GM12878 (cell line): ENCODE data around the gene PRTFDC1. TPM values are rescaled to one million over a fixed set of nuclear protein-coding genes. Genes with fewer than 3 reads are reported as not detected.

Source experiments
- ATAC-seq: fragments of 200-7000 bp; cut with Tn5 transposase; 3 replicates; pipeline ENCODE4 v1.9.1; 2020; ENCODE audit warnings: mild to moderate bottlenecking, moderate library complexity
- BruUV-seq: library from RNA; stranded (reverse); fragments of 400-500 nt; replicated peaks from 2 replicates; lab custom pipeline; 2021; lab: Mats Ljungman, UMichigan
- CTCF ChIA-PET: fragments of 300-600 bp; sonication (Branson Sonifier 250); formaldehyde crosslinking; extraction: SDS; loops from one replicate; lab custom pipeline; 2021; ENCODE audit warnings: inconsistent platforms; lab: Yijun Ruan, JAX
- POLR2A ChIA-PET: fragments of 350-600 bp; formaldehyde crosslinking; extraction: SDS; loops from one replicate; lab custom pipeline; 2021; ENCODE audit warnings: inconsistent platforms; lab: Charles Lee
- RAD21 ChIA-PET: fragments of 300-600 bp; sonication (Branson Sonifier 250); formaldehyde crosslinking; loops from one replicate; lab custom pipeline; 2023; ENCODE audit warnings: antibody characterized with exemption; ENCODE audit not compliant: unreplicated experiment; lab: Charles Lee
- SMC1A ChIA-PET: fragments of 300-600 bp; sonication (Branson Sonifier 250); formaldehyde crosslinking; loops from one replicate; lab custom pipeline; 2023; ENCODE audit not compliant: unreplicated experiment, uncharacterized antibody; lab: Charles Lee
- DNase-seq: peaks from one replicate; pipeline ENCODE4 v3.0.0-alpha.2; 2011; ENCODE audit warnings: low read depth, low spot score
- FAIRE-seq: peaks from 3 replicates; lab custom pipeline; 2011; peaks lifted over from hg19 to GRCh38; lab: Jason Lieb, UNC
- H2AFZ ChIP-seq: 2 replicates; pipeline ENCODE4 v1.6.0; 2011; ENCODE audit warnings: low read depth, low read length, control low read depth; ENCODE audit not compliant: control insufficient read depth
- H3K27ac ChIP-seq: 2 replicates; pipeline ENCODE4 v1.5.1; 2011; ENCODE audit warnings: control low read depth; ENCODE audit not compliant: control insufficient read depth, insufficient read depth
- H3K27me3 ChIP-seq, 2 experiments: replicated peaks in 1 of 2; 2 replicates each; pipeline versions ENCODE4 v1.6.0 to v1.6.1; 2011; ENCODE audit warnings: low read length in 1 of 2; ENCODE audit not compliant: control insufficient read depth in 2 of 2, insufficient read depth in 2 of 2
- H3K36me3 ChIP-seq, 2 experiments: 2 replicates each; pipeline ENCODE4 v1.5.1; 2011; ENCODE audit warnings: low read length in 1 of 2; ENCODE audit not compliant: control insufficient read depth in 2 of 2, insufficient read depth in 2 of 2
- H3K4me1 ChIP-seq: 2 replicates; pipeline ENCODE4 v1.6.1; 2011; ENCODE audit warnings: mild to moderate bottlenecking, low read length, moderate library complexity, mixed read lengths; ENCODE audit not compliant: control insufficient read depth, insufficient read depth
- H3K4me2 ChIP-seq: 2 replicates; pipeline ENCODE4 v1.6.0; 2011; ENCODE audit warnings: control low read depth; ENCODE audit not compliant: control insufficient read depth, insufficient read depth
- H3K4me3 ChIP-seq: fragments of 200-600 bp; sonication (generic); 2 replicates; pipeline ENCODE4 v1.5.1; 2016
- H3K79me2 ChIP-seq: 2 replicates; pipeline ENCODE4 v1.6.0; 2011; ENCODE audit warnings: low read length; ENCODE audit not compliant: control insufficient read depth, insufficient read depth
- H3K9ac ChIP-seq: 2 replicates; pipeline ENCODE4 v1.8.0; 2011; ENCODE audit warnings: low read length, control low read depth, mixed read lengths; ENCODE audit not compliant: control insufficient read depth, insufficient read depth
- H3K9me3 ChIP-seq: replicated peaks from 3 replicates; pipeline ENCODE4 v1.5.1; 2011; ENCODE audit warnings: mild to moderate bottlenecking, low read length; ENCODE audit not compliant: control insufficient read depth, insufficient read depth
- H4K20me1 ChIP-seq: 2 replicates; pipeline ENCODE4 v1.6.0; 2011; ENCODE audit not compliant: control insufficient read depth, insufficient read depth
- BRCA1 ChIP-seq: IDR thresholded peaks from 2 replicates; pipeline ENCODE4 v1.6.1; 2011; ENCODE audit warnings: low read depth, low read length, improper control_type of control experiment
- CBX5 ChIP-seq: sonication (generic); IDR thresholded peaks from 2 replicates; pipeline ENCODE4 v1.6.1; 2016; ENCODE audit warnings: low read depth, moderate library complexity, mild to moderate bottlenecking, inconsistent platforms
- MTA2 ChIP-seq: fragments of 450-650 bp; IDR thresholded peaks from 2 replicates; pipeline ENCODE4 v1.6.1; 2016; ENCODE audit warnings: low read depth, mild to moderate bottlenecking, moderate library complexity
- NFYB ChIP-seq: IDR thresholded peaks from 2 replicates; pipeline ENCODE4 v1.6.1; 2011; ENCODE audit warnings: low read depth, mild to moderate bottlenecking, low read length, improper control_type of control experiment, moderate library complexity; ENCODE audit not compliant: insufficient read depth
- NR2C2 ChIP-seq: IDR thresholded peaks from 2 replicates; pipeline ENCODE4 v1.6.1; 2011; ENCODE audit warnings: borderline replicate concordance, low read depth; ENCODE audit not compliant: control insufficient read depth, insufficient read length
- PAX8 ChIP-seq: fragments of 450-650 bp; IDR thresholded peaks from 2 replicates; pipeline ENCODE4 v1.6.1; 2017; ENCODE audit warnings: mild to moderate bottlenecking, moderate library complexity
- RAD21 ChIP-seq: IDR thresholded peaks from 2 replicates; pipeline ENCODE4 v1.6.1; 2011; ENCODE audit warnings: mild to moderate bottlenecking, low read depth, low read length, moderate library complexity; ENCODE audit not compliant: insufficient read depth
- RUNX3 ChIP-seq: IDR thresholded peaks from 2 replicates; pipeline ENCODE4 v1.6.1; 2012; ENCODE audit warnings: low read length, inconsistent platforms
- SMC3 ChIP-seq: IDR thresholded peaks from 2 replicates; pipeline ENCODE4 v1.6.1; 2011; ENCODE audit warnings: low read length, improper control_type of control experiment, borderline replicate concordance
- SP1 ChIP-seq: IDR thresholded peaks from one replicate; pipeline ENCODE4 v1.6.1; 2011; ENCODE audit warnings: low read depth, low read length
- TAF1 ChIP-seq: IDR thresholded peaks from 2 replicates; pipeline ENCODE4 v1.6.1; 2011; ENCODE audit warnings: mild to moderate bottlenecking, low read depth, low read length, borderline replicate concordance
- TCF7 ChIP-seq: IDR thresholded peaks from 2 replicates; pipeline ENCODE4 v1.6.1; 2014; ENCODE audit warnings: antibody characterized with exemption, borderline replicate concordance
- ZZZ3 ChIP-seq: IDR thresholded peaks from 2 replicates; pipeline ENCODE4 v1.6.1; 2011; ENCODE audit warnings: low read depth; ENCODE audit not compliant: control insufficient read depth, insufficient read length
- WGBS: methylation state at CpG from one replicate; pipeline ENCODE4 v1.1.6; 2016; ENCODE audit warnings: low lambda C conversion rate; ENCODE audit not compliant: insufficient replicate concordance, insufficient coverage; ENCODE audit errors: missing lambda C conversion rate; 5-methylcytosine and 5-hydroxymethylcytosine counted together
- in situ Hi-C: fragments of 300-500 bp; cut with MboI; formaldehyde crosslinking; loops from 9 replicates; pipeline ENCODE4 v1.14.3; 2018; ENCODE audit warnings: mixed read lengths
- intact Hi-C: fragments of 100-400 bp; cut with micrococcal nuclease; formaldehyde crosslinking; loops from one replicate; pipeline ENCODE4 v1.14.2; 2022; ENCODE audit not compliant: unreplicated experiment
- polyA plus RNA-seq, 11 experiments: library from polyadenylated mRNA; depleted of rRNA in 4 of 11; unstranded in 6 of 11; stranded (reverse) in 5 of 11; fragments of >200 nt; fragmentation: Nextera tagmentation in 4 of 11; fragmentation: Illumina TruSeq in 1 of 11; extraction: Ambion mirVana in 4 of 11; extraction: Trizol in 1 of 11; gene quantifications; 1 replicate in 1 of 11; 2 replicates in 10 of 11; pipeline versions ENCODE4 v1.2.1 to v1.2.3, GENCODE V29; 2011 to 2016; ENCODE audit warnings: inconsistent platforms in 2 of 11, missing spikeins in 2 of 11, low read depth in 1 of 11
- total RNA-seq, 4 experiments: library from RNA; depleted of rRNA in 3 of 4; stranded (reverse); fragments of >200 nt in 3 of 4; fragmentation: Illumina TruSeq in 1 of 4; extraction: Trizol in 1 of 4; gene quantifications; 2 replicates each; pipeline versions ENCODE4 v1.2.1 to v1.2.3, GENCODE V29; 2013 to 2021
- TF ChIP-seq, protein P1 (sequence below): fragments of 150-350 bp; IDR thresholded peaks from 2 replicates; pipeline ENCODE4 v1.6.1; 2014; ENCODE audit warnings: mild to moderate bottlenecking, low read depth, low read length
- TF ChIP-seq, protein P2 (sequence below), 3 experiments: IDR thresholded peaks in 2 of 3; conservative IDR thresholded peaks in 1 of 3; 2 replicates each; pipeline ENCODE4 v1.5.1; 2011; ENCODE audit warnings: low read depth in 3 of 3, low read length in 3 of 3, mild to moderate bottlenecking in 3 of 3, control low read depth in 2 of 3, moderate library complexity in 2 of 3, inconsistent platforms in 1 of 3, mixed read lengths in 1 of 3; ENCODE audit not compliant: control insufficient read depth in 2 of 3, insufficient read depth in 1 of 3; ENCODE audit errors: extremely low read depth in 1 of 3

Gene PRTFDC1
- total and polyA plus RNA-seq, 10 of the 15 experiments (the other 5 are each of a cell fraction or from before 2014, with no cell fraction given) = 5.5 to 17.3 (median 11.3) TPM

DNA sequence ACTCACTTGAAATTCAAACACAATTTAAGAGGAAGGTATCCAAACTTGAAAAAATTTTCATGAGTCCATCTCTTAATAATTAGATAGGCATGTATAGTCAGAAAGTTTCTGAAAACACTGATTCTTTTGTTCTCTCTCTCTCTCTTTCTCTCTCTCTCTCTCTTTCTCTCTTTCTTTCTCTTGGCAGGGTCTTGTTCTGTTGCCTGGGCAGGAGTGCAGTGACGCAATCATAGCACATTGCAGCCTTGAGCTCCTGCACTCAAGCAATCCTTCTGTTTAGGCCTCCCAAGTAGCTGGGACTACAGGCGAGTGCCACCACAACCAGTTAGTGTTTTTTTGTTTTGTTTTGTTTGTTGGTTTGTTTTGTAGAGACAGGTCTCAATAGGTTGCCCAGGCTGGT is 59.3 kb downstream of the PRTFDC1 start (continued):
- TF ChIP-seq, protein P1, sequence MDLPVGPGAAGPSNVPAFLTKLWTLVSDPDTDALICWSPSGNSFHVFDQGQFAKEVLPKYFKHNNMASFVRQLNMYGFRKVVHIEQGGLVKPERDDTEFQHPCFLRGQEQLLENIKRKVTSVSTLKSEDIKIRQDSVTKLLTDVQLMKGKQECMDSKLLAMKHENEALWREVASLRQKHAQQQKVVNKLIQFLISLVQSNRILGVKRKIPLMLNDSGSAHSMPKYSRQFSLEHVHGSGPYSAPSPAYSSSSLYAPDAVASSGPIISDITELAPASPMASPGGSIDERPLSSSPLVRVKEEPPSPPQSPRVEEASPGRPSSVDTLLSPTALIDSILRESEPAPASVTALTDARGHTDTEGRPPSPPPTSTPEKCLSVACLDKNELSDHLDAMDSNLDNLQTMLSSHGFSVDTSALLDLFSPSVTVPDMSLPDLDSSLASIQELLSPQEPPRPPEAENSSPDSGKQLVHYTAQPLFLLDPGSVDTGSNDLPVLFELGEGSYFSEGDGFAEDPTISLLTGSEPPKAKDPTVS = no peak
- no peak for TF ChIP-seq CBX5
- TF ChIP-seq NR2C2 = no peak
- TF ChIP-seq ZZZ3 = no peak
- TF ChIP-seq SP1 = no peak
- no peak for TF ChIP-seq PAX8
- TF ChIP-seq TCF7 = no peak
- no peak for TF ChIP-seq SMC3
- TF ChIP-seq, all 136 proteins: peak for 0

DNA sequence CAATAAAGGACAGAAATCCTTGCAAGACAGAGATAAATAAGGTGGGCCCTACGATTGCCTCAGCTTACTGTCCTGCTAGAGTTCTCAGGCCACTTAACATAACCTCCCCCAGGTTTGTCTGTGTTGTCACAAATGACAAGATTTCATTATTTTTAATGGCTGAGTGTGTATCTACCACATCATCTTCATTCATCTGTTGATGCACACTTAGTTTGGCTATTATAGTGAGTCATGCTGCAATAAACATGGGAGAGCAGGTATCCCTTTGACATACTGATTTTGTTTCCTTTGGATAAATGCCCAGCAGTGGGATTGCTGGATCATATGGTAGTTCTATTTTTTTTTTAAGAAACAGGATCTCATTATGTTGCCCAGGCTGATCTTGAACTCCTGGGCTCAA is 60.6 kb downstream of the PRTFDC1 start:
- FAIRE-seq (no peak), ATAC-seq (no peak), DNase-seq (no peak)
- RAD21 ChIA-PET = interaction anchor here (1.2 to 2.3 kb wide), 2 partner anchors 12 to 37 kb away, joined by 3 to 6 read pairs; no protein-coding TSS in a partner anchor
- Histone ChIP-seq H3K4me2 (no peak overlapping the region), H3K27ac (no peak overlapping the region), H3K79me2 (no peaks in the 10 kb centered on the region), H3K9ac (no peak overlapping the region), H4K20me1 (no peaks in the 10 kb centered on the region), H3K4me1 (peaks cover 7% of the 10 kb centered on the region), H3K9me3 (no peaks in the 10 kb centered on the region; the same call in 2 of the 3 replicates), H3K27me3 (no peaks in the 10 kb centered on the region), H2AFZ (no peak overlapping the region), H3K36me3 (no peaks in the 10 kb centered on the region), H3K4me3 (no peak overlapping the region)
- WGBS = 11% methylated on average over 1 of the region's 1 CpG
- in situ Hi-C loops (no loop called here), intact Hi-C loops (no loop called here)
- no TSS peak for BruUV-seq
- SMC1A ChIA-PET = interaction anchor here (0.6 to 1.8 kb wide), 3 partner anchors 8 to 210 kb away, joined by 4 to 8 read pairs (median 5); no protein-coding TSS in a partner anchor
- TF ChIP-seq TAF1 (no peak), RUNX3 (no peak), BRCA1 (no peak), NFYB (no peak), PAX8 (no peak), RAD21 (no peak), MTA2 (no peak)
- TF ChIP-seq, protein P2, sequence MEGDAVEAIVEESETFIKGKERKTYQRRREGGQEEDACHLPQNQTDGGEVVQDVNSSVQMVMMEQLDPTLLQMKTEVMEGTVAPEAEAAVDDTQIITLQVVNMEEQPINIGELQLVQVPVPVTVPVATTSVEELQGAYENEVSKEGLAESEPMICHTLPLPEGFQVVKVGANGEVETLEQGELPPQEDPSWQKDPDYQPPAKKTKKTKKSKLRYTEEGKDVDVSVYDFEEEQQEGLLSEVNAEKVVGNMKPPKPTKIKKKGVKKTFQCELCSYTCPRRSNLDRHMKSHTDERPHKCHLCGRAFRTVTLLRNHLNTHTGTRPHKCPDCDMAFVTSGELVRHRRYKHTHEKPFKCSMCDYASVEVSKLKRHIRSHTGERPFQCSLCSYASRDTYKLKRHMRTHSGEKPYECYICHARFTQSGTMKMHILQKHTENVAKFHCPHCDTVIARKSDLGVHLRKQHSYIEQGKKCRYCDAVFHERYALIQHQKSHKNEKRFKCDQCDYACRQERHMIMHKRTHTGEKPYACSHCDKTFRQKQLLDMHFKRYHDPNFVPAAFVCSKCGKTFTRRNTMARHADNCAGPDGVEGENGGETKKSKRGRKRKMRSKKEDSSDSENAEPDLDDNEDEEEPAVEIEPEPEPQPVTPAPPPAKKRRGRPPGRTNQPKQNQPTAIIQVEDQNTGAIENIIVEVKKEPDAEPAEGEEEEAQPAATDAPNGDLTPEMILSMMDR (IDR thresholded peaks at IDR 0.05 in 2 of 3, conservative IDR thresholded peaks at IDR 0.05 in 1 of 3; ENCODE audit: control insufficient read depth in 2 of 3, extremely low read depth in 1 of 3, insufficient read depth in 1 of 3, low read depth in 3 of 3, low read length in 3 of 3) = no peak
- POLR2A ChIA-PET = interaction anchor here (1.0 kb wide), 1 partner anchor 8 kb away, joined by 3 read pairs; no protein-coding TSS in a partner anchor
- CTCF ChIA-PET = interaction anchor here (0.7 to 1.3 kb wide), 3 partner anchors 11 to 100 kb away, joined by 3 read pairs; no protein-coding TSS in a partner anchor
